GM19238 (cell line): ENCODE data around the gene SLC35F4.
"Not testable (repeated sequence)": the region's sequence is repeated elsewhere in the genome, so short reads cannot be mapped to it uniquely, and the experiment has no call there.

Experiments
- DNase-seq: peaks from one replicate; pipeline ENCODE4 v3.0.0; 2011; ENCODE audit warnings: low spot score; ENCODE audit not compliant: insufficient read length

SLC35F4 gene

GRCh38 chr14:57729208-57730187 lies 136.4 kb downstream of the SLC35F4 start:
- no peak for DNase-seq

GRCh38 chr14:57725399-57726077 lies 140.4 kb downstream of the SLC35F4 start:
- no peak for DNase-seq

GRCh38 chr14:57722141-57722540 lies 143.8 kb downstream of the SLC35F4 start:
- DNase-seq, result not testable (repeated sequence)

- no peak for DNase-seq
Measured at GRCh38 chr14:57714487-57714931, 151.4 kb downstream of the SLC35F4 start.

GRCh38 chr14:57712698-57713097 lies 153.2 kb downstream of the SLC35F4 start:
- no peak for DNase-seq

- no peak for DNase-seq
Measured at GRCh38 chr14:57712102-57712501, 153.8 kb downstream of the SLC35F4 start.

- no peak for DNase-seq
Measured at GRCh38 chr14:57709909-57710308, 156.0 kb downstream of the SLC35F4 start.

GRCh38 chr14:57709086-57709485 lies 156.8 kb downstream of the SLC35F4 start:
- not testable (repeated sequence) for DNase-seq

GRCh38 chr14:57707219-57707618 lies 158.7 kb downstream of the SLC35F4 start:
- no peak for DNase-seq

- DNase-seq, result no peak
Measured at GRCh38 chr14:57704763-57705162, 161.1 kb downstream of the SLC35F4 start.

- DNase-seq, result no peak
Measured at GRCh38 chr14:57699947-57700346, 165.9 kb downstream of the SLC35F4 start.

- no peak for DNase-seq
Measured at GRCh38 chr14:57692671-57693070, 173.2 kb downstream of the SLC35F4 start.

GRCh38 chr14:57687416-57687815 lies 178.5 kb downstream of the SLC35F4 start:
- no peak for DNase-seq

GRCh38 chr14:57686304-57686703 lies 179.6 kb downstream of the SLC35F4 start:
- DNase-seq, result no peak

GRCh38 chr14:57671021-57671420 lies 194.9 kb downstream of the SLC35F4 start:
- DNase-seq, result no peak

- no peak for DNase-seq
Measured at GRCh38 chr14:57660208-57660607, 205.7 kb downstream of the SLC35F4 start.

- no peak for DNase-seq
Measured at GRCh38 chr14:57659052-57659451, 206.8 kb downstream of the SLC35F4 start.

- DNase-seq, result no peak
Measured at GRCh38 chr14:57657487-57657886, 208.4 kb downstream of the SLC35F4 start.

- DNase-seq, result no peak
Measured at GRCh38 chr14:57656853-57657252, 209.0 kb downstream of the SLC35F4 start.

GRCh38 chr14:57652769-57653168 lies 213.1 kb downstream of the SLC35F4 start:
- no peak for DNase-seq

GRCh38 chr14:57641776-57642175 lies 224.1 kb downstream of the SLC35F4 start:
- no peak for DNase-seq

GRCh38 chr14:57640036-57640435 lies 225.9 kb downstream of the SLC35F4 start:
- no peak for DNase-seq
